AG10803 (cell line): ENCODE data around the gene BCDIN3D.
"Not testable (repeated sequence)": the region's sequence is repeated elsewhere in the genome, so short reads cannot be mapped to it uniquely, and the experiment has no call there.

Experiments
- DNase-seq: peaks from one replicate; pipeline ENCODE4 v3.0.0; 2010; ENCODE audit warnings: low read depth
- H3K4me3 ChIP-seq: 2 replicates; pipeline ENCODE4 v1.5.1; 2011; ENCODE audit warnings: mild to moderate bottlenecking, low read length, control low read depth
- TF ChIP-seq, protein P1 (sequence below): conservative IDR thresholded peaks from 2 replicates; pipeline ENCODE4 v1.5.1; 2011; ENCODE audit warnings: mild to moderate bottlenecking, low read length, control low read depth, inconsistent platforms

Gene BCDIN3D

DNA sequence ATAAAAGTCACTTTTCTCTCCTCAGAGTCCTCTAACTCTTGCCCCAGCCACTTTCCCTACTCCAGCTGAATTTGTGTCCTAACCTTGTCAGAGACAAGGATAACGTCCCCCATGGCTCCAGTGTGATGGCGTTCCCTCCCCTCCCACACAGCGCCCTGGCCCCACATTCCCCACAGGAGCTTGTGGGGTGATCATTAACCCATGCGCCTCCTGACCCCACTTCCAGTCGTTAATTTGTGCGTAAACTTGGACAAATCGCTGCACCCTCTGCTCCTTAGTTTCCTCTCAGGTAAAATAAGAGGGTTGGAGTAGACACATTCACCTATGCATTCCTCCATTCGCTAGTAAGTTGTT is 22.9 kb upstream of the BCDIN3D start:
- H3K4me3 ChIP-seq, result no peak overlapping the region
- DNase-seq, result no peak
- TF ChIP-seq, protein P1, sequence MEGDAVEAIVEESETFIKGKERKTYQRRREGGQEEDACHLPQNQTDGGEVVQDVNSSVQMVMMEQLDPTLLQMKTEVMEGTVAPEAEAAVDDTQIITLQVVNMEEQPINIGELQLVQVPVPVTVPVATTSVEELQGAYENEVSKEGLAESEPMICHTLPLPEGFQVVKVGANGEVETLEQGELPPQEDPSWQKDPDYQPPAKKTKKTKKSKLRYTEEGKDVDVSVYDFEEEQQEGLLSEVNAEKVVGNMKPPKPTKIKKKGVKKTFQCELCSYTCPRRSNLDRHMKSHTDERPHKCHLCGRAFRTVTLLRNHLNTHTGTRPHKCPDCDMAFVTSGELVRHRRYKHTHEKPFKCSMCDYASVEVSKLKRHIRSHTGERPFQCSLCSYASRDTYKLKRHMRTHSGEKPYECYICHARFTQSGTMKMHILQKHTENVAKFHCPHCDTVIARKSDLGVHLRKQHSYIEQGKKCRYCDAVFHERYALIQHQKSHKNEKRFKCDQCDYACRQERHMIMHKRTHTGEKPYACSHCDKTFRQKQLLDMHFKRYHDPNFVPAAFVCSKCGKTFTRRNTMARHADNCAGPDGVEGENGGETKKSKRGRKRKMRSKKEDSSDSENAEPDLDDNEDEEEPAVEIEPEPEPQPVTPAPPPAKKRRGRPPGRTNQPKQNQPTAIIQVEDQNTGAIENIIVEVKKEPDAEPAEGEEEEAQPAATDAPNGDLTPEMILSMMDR, result no peak

GRCh38 chr12:49865109-49865781 is 22.3 kb upstream of the BCDIN3D start:
- TF ChIP-seq, protein P1, result no peak
- no peak overlapping the region for H3K4me3 ChIP-seq
- DNase-seq, result no peak

DNA sequence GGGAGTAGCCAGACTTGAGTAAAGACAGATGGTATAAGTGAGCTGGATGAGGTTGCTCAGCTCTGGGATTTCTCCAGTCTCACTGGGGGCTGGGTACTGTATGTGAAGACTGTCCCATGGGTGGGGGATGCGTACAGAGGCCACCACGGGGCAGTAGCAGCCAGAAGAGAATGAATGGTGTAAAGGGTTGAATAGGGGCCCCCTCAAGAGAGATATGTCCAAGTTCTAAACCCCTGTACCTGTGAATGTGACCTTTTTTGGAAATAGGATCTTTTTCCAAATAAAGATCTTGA is 21.8 kb upstream of the BCDIN3D start:
- DNase-seq, result no peak

DNA sequence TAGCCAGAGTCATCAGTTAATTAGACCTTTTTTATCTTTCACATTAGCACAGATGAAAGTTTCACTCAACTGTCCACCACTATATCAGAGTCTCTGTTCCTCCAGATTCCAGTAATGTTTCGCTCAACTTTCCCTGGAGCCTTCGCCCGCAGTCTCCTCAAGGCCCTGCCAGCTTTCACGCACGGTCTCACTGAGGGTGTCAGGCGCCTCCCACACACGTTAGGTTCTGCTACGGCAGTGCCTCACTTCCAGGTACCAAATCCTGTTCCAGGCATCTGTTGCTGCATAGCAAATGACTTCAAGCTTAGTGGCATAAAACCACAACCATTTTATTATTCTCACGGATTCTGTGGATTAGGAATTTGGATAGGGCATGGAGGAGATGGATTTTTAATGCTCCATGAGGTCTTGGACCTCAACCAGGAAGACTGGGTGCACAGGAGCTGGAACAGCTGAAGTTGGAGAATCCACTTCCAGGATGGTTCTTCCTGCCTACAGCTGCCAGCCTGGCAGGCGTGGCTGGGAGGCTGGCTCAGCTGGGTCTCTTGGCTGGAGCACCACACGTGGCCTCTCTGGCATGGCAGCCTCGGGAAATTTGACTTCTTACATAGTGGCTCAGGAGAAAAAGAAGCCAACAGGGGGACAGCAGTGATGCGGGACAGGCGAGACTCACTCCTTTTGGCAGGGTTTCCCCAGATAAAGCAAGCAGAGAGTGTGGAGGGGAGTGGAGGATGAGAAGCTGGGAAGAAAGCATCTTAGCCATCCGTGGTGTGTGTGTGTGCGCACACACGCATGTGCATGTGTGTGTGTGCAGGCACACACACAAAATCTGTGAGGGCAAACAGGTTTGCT is 21.3 kb upstream of the BCDIN3D start:
- no peak overlapping the region for H3K4me3 ChIP-seq
- TF ChIP-seq, protein P1, result no peak
- no peak for DNase-seq

More for the DNA sequence above, 21.8 kb upstream of the BCDIN3D start:
- no peak overlapping the region for H3K4me3 ChIP-seq
- TF ChIP-seq, protein P1, result no peak

DNA sequence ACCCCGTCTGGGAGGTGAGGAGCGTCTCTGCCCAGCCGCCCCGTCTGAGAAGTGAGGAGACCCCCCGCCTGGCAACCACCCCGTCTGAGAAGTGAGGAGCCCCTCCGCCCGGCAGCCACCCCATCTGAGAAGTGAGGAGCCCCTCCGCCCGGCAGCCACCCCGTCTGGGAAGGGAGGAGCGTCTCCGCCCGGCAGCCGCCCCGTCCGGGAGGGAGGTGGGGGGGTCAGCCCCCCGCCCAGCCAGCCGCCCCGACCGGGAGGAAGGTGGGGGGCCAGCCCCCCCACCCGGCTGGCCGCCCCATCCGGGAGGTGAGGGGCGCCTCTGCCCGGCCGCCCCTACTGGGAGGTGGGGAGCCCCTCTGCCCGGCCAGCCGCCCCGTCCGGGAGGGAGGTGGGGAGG is 18.0 kb upstream of the BCDIN3D start:
- DNase-seq, H3K4me3 ChIP-seq: not testable (repeated sequence)

DNA sequence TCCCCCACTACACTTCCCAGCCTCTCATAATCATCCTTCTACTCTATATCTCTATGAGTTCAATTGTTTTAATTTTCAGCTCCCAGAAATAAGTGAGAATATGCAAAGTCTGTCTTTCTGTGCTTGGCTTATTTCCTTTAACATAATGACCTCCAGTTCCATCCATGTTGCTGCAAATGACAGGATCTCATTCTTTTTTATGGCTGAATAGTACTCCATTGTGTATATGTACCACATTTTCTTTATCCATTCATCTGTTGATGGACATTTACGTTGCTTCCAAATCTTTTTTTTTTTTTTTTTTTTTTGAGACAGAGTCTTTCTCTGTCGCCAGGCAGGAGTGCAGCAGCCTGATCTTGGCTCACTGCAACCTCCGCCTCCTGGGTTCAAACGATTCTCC is 13.0 kb upstream of the BCDIN3D start:
- H3K4me3 ChIP-seq, DNase-seq: not testable (repeated sequence)

- H3K4me3 ChIP-seq, result no peak overlapping the region
- TF ChIP-seq, protein P1, result no peak
- DNase-seq, result no peak
Measured at GRCh38 chr12:49854976-49855375, 12.1 kb upstream of the BCDIN3D start.

DNA sequence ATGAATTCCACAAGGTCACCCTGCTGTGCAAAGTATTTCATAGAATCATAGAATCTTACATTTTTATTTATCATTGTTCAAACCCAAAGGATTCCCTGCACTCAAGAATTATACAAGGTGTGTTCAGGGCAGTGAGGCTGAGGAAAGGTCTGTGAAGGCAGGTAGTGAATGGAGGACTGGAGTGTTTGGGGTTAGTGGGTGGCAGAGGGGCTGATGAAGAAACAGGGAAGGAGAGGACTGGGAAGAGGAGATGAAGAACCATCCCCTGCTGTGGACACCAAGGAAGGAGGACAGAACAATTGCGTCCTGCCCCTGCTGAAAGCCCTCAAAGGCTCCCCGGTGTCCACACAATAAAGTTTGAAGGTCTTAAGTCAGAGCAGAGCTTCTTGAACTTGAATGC is 10.8 kb upstream of the BCDIN3D start:
- no peak for DNase-seq

More for the DNA sequence above, 10.8 kb upstream of the BCDIN3D start:
- TF ChIP-seq, protein P1, result no peak
- no peak overlapping the region for H3K4me3 ChIP-seq
